DMS 273 treated with DMSO at 0.1 percent for 48 hours (cell line): ENCODE results near the gene PIP.
"Not testable (repeated sequence)": the region's sequence is repeated elsewhere in the genome, so short reads cannot be mapped to it uniquely, and the experiment has no call there.

ENCODE experiments used
- DNase-seq: peaks from one replicate; lab custom pipeline; 2025; lab: John Stamatoyannopoulos, UW

The PIP gene

DNA sequence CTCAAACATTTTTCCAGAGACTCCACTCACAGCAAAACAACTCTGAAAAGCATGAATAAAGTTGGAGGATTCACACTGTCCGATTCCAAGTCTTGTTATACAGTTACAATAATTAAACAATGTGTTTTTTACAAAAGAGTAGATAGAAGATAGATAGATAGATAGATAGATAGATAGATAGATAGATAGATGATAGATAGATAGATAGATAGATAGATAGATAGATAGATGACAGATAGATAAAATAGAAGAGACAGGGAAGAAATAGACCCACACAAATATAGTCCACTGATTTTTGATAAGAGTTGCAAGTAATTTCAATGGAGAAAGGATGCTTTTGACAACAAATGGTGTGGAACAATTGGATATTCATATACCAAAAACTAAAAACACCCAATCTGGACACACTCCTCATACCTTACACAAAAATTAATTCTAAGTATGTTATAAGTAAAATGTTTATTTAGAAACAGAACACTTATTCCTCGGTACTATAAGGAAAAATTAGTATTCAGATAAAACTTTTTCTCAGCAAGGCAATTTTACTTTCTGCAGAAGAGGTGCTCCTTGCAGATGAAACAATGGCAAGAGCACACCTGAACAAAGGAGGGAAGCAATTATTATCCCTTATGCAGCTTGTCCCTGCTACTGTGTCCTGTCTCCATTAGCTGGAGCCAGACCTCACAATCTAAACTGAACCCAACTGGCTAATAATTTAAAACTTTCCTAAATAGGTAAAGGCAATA, 45.7 kb downstream of the PIP start:
- no peak for DNase-seq

DNA sequence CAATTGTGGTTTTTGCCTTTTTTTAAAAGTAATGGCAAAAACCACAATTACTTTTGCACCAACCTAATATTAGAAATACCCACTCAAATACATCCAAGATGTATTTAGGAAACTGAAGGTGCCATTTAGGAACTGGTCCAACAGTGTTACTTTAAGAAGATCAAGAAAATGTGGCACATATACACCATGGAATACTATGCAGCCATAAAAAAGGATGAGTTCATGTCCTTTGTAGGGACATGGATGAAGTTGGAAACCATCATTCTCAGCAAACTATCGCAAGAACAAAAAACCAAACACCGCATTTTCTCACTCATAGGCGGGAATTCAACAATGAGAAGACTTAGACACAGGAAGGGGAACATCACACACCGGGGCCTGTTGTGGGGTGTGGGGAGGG, 48.9 kb downstream of the PIP start:
- DNase-seq = not testable (repeated sequence)

DNA sequence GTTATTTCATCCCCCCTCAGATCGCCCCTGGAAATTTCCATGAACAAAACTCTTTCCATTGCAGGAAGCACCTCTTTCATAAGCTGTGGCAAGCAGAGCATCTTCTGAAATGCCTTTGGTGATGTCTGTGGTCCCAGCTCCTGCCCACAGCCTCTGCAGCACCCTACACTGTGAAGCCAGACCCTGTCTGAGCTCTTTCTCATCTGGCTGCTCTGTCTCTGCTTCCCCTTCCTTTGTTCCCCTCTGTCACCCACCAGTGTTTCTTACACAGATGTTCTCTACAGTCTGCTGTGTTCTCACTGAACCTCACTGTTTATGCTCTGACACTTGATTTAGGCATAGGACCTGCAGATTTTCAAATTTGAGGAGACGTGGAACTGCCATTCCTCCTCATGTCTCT, 49.5 kb downstream of the PIP start:
- no peak for DNase-seq

DNA sequence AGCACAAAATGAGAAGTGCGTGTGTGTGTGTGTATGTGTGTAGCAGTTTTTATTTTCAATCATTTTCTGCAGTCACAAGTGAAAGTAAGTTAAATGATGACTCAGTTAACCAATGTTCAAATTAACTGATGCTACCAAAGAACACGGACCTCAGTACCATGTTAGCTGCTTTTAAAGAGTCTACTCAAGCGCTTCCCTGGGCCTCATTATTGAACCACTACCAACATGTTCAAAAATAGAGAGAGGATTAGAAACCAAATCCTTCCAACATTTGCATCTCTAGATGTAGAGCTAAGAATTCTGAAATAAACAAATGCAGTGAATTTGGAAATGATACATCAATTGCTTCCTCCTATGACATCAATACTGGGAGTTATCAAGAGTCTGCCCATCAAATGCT, 51.1 kb downstream of the PIP start, which contains the start of gene TAS2R39:
TAS2R39 (plus strand) TSS at position 396 of the 400 bp plus-strand sequence; CDS start at position 396, 0 bp downstream.
- no peak for DNase-seq

DNA sequence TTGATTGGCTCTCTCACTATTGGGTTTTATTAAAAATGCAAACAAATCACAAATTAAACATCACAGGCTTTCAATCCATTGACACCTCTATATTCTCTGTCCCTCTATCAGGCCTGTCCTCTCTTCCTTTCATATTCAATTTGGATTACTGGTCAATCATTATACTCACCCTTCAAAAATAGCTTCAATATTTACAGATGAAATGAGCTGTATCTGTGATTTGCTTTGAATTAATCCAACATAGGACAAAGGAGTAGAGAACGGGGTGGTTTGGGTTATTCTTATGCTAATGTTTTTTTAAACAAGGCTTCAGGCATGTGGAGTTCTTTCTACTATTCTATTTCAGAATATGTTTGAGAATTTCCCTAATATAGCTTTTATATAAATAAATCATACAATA, 53.7 kb downstream of the PIP start:
- DNase-seq = no peak

DNA sequence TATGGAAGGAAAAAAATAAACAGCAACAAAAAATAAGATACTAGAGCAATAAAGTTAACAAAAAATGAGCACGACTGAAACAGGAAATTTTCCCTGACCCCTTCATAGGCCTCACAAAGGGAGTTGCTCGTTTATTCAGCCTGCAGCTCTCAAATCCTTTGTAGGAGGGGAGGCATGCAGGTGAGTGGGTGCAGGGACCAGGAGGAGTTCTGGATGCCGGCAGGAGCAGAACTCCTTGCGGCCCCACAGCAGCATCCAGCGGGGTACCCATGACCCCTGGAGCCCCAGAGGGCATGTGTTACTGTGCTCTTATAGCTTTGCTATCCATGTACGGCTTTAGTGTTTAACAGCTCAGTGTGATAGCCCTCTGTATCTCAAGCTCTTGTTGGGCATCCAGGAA, 57.1 kb downstream of the PIP start:
- no peak for DNase-seq
